Measurements from ENCODE around the gene ZDHHC18.
A peak's percentile ranks its signal among the peaks of the same experiment; 100 is the strongest.
"Not testable (repeated sequence)": the region's sequence is repeated elsewhere in the genome, so short reads cannot be mapped to it uniquely, and the experiment has no call there.

Gene ZDHHC18

DNA sequence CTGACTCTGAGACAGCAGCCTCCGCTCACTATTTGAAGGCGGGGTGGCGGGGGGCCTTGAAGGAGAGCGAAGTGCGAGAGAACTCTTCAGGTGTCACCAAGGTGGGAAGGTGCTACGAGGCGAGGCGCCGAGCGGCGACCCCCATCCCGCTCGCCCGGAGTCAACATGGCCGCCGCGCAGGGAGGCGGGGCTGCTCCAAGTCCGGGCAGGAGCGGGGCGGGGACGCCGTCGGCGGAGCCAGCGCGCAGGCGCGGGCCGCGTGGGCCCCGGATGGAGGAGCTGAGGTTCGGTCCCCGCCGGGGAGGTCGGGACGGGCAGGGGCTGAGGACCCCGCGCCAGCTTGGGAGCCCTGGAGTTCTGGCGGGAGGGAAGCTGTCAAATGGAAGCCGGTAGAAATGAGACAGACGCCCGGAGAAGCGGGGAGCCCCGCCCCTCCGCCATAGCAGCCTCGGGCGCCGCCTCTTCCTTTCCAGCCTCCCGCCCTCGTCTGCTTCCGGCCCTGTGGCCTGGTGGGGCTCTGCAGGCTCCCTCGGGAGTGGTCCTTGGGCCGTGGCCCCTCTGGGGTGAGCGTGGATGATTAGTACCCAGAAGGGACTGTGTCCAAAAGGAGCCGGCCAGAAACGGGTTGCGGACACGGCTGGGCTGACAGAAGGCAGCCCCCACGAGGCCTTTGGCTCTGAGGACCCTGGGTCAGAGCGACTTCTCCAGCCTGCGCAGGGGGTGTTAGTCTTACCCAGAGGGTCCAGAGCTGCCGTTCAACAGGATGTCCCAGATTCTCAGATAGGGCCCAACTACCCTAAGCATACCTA is 38.6 kb upstream of the ZDHHC18 start, which contains the start of gene PIGV:
PIGV (plus strand) TSS at position 245 of the 809 bp plus-strand sequence. CDS start 2,866 bp downstream, outside the sequence.
- Mint-ChIP-seq H3K27ac (peak within 1 kb of the TSS; percentile 99), H3K4me3 (peak within 1 kb of the TSS; percentile 98)

DNA sequence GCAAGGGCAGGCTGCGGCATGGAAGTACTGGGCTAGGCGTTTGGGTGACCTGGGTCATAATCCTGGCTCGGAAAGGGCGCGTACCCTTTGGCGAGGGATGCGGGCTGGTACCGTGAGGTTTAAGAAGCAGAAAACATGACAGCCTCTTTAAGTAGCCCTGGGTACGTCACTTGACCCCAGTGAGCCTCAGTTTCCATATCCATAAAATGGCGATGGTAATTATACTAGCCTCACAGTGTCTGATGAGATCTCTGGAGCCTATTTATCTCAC is 38.0 kb upstream of the ZDHHC18 start:
- H3K27me3 Mint-ChIP-seq, result no peaks in the 10 kb centered on the region
- no peaks in the 10 kb centered on the region for H3K9me3 Mint-ChIP-seq
- peaks cover 83% of the 10 kb centered on the region for H3K4me1 Mint-ChIP-seq (ENCODE audit: low read depth)
- intact Hi-C loops (cut with micrococcal nuclease), result loop anchor here (1.0 to 10.0 kb wide), 3 partner anchors 64 to 288 kb away; no protein-coding TSS in a partner anchor
- H3K36me3 Mint-ChIP-seq (ENCODE audit: low read depth), result peaks cover 30% of the 10 kb centered on the region
- H3K27ac Mint-ChIP-seq, result peak overlapping the region; percentile 99
- peak overlapping the region; percentile 98 for H3K4me3 Mint-ChIP-seq

More for the DNA sequence above, 38.6 kb upstream of the ZDHHC18 start, which contains the start of gene PIGV:
- intact Hi-C loops (cut with micrococcal nuclease), result loop anchor here (1.0 to 10.0 kb wide), 3 partner anchors 63 to 287 kb away; no protein-coding TSS in a partner anchor
- Mint-ChIP-seq H3K27me3 (no peaks in the 10 kb centered on the region), H3K36me3 (ENCODE audit: low read depth) (peaks cover 28% of the 10 kb centered on the region), H3K4me1 (ENCODE audit: low read depth) (peaks cover 83% of the 10 kb centered on the region), H3K9me3 (no peaks in the 10 kb centered on the region)

DNA sequence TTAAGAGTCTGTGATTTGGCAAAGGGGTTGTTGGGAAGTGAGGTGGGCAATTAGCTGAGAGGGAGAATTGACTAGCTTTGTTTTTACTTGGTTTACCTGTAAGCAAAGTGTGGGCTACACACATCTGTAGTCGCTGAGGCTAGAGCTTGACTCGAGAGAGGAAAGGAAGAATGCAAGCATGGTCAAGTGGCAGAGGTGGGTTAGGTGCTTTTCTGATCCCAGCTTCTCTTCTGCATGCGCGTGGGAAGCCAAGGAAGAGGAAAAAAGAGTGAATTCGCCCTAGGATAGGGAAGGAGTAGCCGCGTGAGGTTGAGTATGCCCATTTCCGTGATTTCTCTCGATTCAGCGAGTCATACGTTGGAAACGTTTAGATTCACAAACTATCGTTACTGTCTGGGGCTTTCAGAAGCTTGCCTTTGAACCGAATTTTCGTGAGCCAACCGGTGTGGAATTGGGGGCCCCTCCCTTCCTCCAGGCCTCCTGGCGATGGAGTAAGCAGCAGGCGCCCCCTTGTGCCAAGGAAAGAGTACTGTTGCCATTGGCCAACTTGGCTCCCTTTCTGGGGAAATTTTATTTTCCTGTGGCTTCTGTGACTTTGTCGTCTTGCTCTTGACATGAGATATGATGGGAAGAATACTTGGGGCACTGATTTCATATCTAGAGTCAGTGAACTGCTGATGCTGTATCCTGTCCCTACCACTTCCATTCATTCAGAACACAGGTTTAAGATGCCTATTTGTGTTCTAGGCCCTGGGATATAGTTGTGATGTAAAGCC is 37.5 kb upstream of the ZDHHC18 start:
- H3K36me3 Mint-ChIP-seq (ENCODE audit: low read depth), result peaks cover 28% of the 10 kb centered on the region
- intact Hi-C loops (cut with micrococcal nuclease), result loop anchor here (1.0 to 10.0 kb wide), 4 partner anchors 64 to 288 kb away; no protein-coding TSS in a partner anchor
- H3K9me3 Mint-ChIP-seq, result no peaks in the 10 kb centered on the region
- H3K27ac Mint-ChIP-seq, result peak overlapping the region; percentile 99
- peaks cover 77% of the 10 kb centered on the region for H3K4me1 Mint-ChIP-seq (ENCODE audit: low read depth)
- H3K4me3 Mint-ChIP-seq, result peak overlapping the region; percentile 98
- H3K27me3 Mint-ChIP-seq, result no peaks in the 10 kb centered on the region

DNA sequence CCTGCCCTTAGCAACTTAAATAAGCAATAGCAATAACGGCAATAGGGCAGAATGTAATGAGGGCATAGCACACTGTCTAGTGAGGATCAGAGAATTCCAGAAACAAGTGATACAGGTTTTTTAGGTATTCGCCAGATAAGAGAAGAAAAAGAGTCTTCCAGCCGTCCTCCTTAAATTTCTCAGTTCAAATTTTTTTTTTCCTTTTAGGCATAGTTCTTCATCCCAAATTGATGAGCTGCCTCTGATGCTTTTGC is 36.9 kb upstream of the ZDHHC18 start:
- peaks cover 72% of the 10 kb centered on the region for H3K4me1 Mint-ChIP-seq (ENCODE audit: low read depth)
- intact Hi-C loops (cut with micrococcal nuclease), result loop anchor here (1.0 to 10.0 kb wide), 3 partner anchors 65 to 289 kb away; no protein-coding TSS in a partner anchor
- H3K9me3 Mint-ChIP-seq, result no peaks in the 10 kb centered on the region
- no peak overlapping the region for H3K4me3 Mint-ChIP-seq
- peaks cover 33% of the 10 kb centered on the region for H3K36me3 Mint-ChIP-seq (ENCODE audit: low read depth)
- H3K27me3 Mint-ChIP-seq, result no peaks in the 10 kb centered on the region
- peak overlapping the region; percentile 99 for H3K27ac Mint-ChIP-seq

DNA sequence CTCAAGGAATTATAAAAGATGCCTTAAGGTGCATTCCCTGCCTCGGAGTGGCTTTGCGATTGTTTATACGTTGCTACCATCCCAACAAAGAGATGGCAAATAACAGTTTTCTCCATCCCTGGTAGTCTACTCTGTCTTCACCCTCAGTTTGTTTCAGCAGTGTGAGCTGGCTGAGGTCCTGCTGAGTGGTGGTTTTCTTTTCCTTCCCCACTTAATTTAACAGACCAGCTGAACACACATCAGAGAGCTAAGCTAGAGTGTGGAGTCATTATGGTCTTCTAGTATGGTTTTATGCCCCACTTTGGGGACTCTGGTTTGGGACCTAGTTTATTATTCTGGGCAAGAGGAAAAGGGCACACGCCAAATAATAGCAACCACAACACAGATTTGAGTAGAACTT is 36.6 kb upstream of the ZDHHC18 start:
- H3K4me1 Mint-ChIP-seq (ENCODE audit: low read depth), result peaks cover 68% of the 10 kb centered on the region
- H3K4me3 Mint-ChIP-seq, result no peak overlapping the region
- no peaks in the 10 kb centered on the region for H3K27me3 Mint-ChIP-seq
- intact Hi-C loops (cut with micrococcal nuclease), result loop anchor here (1.0 to 10.0 kb wide), 3 partner anchors 65 to 289 kb away; no protein-coding TSS in a partner anchor
- no peaks in the 10 kb centered on the region for H3K9me3 Mint-ChIP-seq
- H3K36me3 Mint-ChIP-seq (ENCODE audit: low read depth), result peaks cover 37% of the 10 kb centered on the region
- no peak overlapping the region for H3K27ac Mint-ChIP-seq

DNA sequence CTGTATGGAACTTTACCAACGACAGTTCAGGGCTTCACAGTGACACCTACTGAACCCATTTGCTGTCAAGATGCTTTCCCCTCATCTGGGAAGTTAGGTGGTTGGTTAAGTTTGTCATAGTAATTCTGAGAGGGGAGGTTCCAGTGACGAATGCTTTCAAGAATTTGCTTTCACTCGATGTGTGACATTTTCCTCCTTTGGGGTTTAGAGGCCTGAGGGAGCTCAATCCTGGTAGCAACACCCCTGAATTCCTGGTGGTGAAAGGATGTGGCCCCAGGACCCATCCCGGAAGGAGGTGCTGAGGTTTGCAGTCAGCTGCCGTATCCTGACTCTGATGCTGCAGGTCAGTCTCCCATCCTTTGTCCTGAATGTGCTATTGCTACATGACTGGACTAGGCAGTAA is 35.9 kb upstream of the ZDHHC18 start:
- intact Hi-C loops (cut with micrococcal nuclease), result no loop called here
- no peaks in the 10 kb centered on the region for H3K27me3 Mint-ChIP-seq
- peaks cover 62% of the 10 kb centered on the region for H3K4me1 Mint-ChIP-seq (ENCODE audit: low read depth)
- no peak overlapping the region for H3K27ac Mint-ChIP-seq
- H3K9me3 Mint-ChIP-seq, result no peaks in the 10 kb centered on the region
- no peak overlapping the region for H3K4me3 Mint-ChIP-seq
- peaks cover 41% of the 10 kb centered on the region for H3K36me3 Mint-ChIP-seq (ENCODE audit: low read depth)

DNA sequence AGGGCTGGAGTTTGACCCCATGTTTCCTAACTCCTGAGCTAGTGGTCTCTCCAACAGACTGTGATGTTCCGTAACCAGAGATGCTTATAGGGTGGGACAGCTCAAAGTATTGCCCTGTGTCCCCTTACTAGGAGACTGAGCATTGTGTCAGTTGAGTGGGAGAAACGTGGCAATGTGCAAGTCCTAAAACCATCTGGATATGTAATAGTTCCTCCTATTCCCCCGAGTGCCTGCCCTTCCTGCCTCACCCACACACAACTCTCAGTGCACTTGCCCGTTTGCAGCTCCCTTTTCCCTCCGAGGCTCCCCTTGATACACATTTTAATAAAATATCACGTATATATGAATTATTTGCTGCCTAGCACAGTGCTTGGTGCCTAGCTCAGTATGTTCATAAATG is 35.3 kb upstream of the ZDHHC18 start:
- intact Hi-C loops (cut with micrococcal nuclease), result no loop called here
- Mint-ChIP-seq H3K9me3 (no peaks in the 10 kb centered on the region), H3K4me1 (ENCODE audit: low read depth) (peaks cover 56% of the 10 kb centered on the region), H3K27ac (no peak overlapping the region), H3K27me3 (no peaks in the 10 kb centered on the region), H3K36me3 (ENCODE audit: low read depth) (peaks cover 45% of the 10 kb centered on the region), H3K4me3 (no peak overlapping the region)

DNA sequence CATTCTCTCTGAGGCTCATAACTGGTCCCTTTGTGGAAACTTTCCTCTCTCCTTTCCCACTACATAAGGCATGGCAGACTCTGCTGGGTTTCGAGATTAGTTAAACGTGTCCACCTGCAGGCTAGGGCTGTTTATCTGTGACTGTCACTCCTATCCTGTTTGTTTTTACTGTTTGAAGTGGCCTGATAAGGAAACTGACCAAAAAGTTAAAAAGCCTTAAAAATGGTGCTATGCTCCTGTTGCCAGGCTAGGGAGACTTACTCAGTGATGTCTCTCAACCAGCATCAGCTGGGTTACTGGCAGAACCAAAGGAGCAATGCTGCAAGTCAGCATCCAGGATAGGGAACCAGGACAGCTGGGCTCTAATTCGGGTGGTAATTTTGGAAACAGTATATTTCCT is 34.9 kb upstream of the ZDHHC18 start:
- Mint-ChIP-seq H3K36me3 (ENCODE audit: low read depth) (peaks cover 50% of the 10 kb centered on the region), H3K4me3 (no peak overlapping the region), H3K9me3 (no peaks in the 10 kb centered on the region), H3K4me1 (ENCODE audit: low read depth) (peaks cover 51% of the 10 kb centered on the region), H3K27ac (no peak overlapping the region), H3K27me3 (no peaks in the 10 kb centered on the region)
- intact Hi-C loops (cut with micrococcal nuclease), result no loop called here

DNA sequence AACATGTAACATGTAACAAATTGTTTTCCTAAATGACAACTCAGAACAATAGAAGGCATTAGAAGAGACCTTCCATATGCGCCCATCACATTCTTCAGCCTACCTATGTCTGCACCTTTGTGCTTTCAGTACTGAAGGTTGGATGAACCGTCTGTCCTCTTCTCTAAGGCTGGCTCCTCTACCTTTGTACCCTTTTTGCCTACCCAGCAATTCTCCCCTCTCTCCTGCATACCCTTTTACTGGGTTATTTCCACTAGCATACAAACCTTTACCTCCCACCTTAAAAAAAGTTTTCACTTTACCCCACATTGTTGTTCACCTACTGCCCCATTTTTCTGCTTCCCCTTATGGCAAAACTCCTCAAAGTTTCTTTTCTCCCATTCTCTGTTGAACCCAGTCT is 33.6 kb upstream of the ZDHHC18 start:
- Mint-ChIP-seq H3K4me1 (ENCODE audit: low read depth) (peaks cover 41% of the 10 kb centered on the region), H3K9me3 (no peaks in the 10 kb centered on the region), H3K27ac (no peak overlapping the region), H3K27me3 (no peaks in the 10 kb centered on the region), H3K4me3 (no peak overlapping the region), H3K36me3 (ENCODE audit: low read depth) (peaks cover 46% of the 10 kb centered on the region)
- intact Hi-C loops (cut with micrococcal nuclease), result no loop called here

DNA sequence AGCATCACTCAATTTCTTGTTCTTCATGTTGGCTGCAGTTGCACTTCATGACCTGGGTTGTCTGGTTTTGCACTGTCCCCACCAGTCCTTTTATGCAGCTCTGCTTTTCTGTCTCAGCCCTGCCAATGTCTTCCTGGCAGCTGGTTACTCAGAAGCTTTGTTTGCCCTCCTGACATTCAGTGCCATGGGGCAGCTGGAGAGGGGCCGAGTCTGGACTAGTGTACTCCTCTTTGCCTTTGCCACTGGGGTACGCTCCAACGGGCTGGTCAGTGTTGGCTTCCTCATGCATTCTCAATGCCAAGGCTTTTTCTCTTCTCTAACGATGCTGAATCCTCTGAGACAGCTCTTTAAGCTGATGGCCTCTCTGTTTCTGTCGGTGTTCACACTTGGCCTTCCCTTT is 32.1 kb upstream of the ZDHHC18 start:
- no peaks in the 10 kb centered on the region for H3K9me3 Mint-ChIP-seq
- intact Hi-C loops (cut with micrococcal nuclease), result no loop called here
- H3K27me3 Mint-ChIP-seq, result no peaks in the 10 kb centered on the region
- no peak overlapping the region for H3K4me3 Mint-ChIP-seq
- peaks cover 33% of the 10 kb centered on the region for H3K4me1 Mint-ChIP-seq (ENCODE audit: low read depth)
- H3K36me3 Mint-ChIP-seq (ENCODE audit: low read depth), result peaks cover 42% of the 10 kb centered on the region
- H3K27ac Mint-ChIP-seq, result no peak overlapping the region

DNA sequence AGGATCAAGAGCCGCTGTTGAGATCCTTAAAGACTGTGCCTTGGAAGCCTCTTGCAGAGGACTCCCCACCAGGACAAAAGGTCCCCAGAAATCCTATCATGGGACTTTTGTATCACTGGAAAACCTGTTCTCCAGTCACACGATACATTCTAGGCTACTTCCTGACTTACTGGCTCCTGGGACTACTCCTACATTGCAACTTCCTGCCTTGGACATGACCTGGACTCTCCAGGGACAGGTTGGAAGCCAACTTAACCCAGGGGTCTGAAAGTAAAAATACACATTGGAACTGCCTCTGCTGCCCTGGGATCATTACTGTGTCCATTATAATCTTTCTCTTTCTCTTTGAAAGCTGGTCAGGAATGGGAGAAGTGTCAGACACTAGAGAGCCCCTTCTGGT is 28.9 kb upstream of the ZDHHC18 start:
- intact Hi-C loops (cut with micrococcal nuclease), result no loop called here
- H3K27ac Mint-ChIP-seq, result no peak overlapping the region
- peaks cover 38% of the 10 kb centered on the region for H3K36me3 Mint-ChIP-seq (ENCODE audit: low read depth)
- H3K27me3 Mint-ChIP-seq, result no peaks in the 10 kb centered on the region
- H3K9me3 Mint-ChIP-seq, result no peaks in the 10 kb centered on the region
- H3K4me1 Mint-ChIP-seq (ENCODE audit: low read depth), result peaks cover 17% of the 10 kb centered on the region
- no peak overlapping the region for H3K4me3 Mint-ChIP-seq

DNA sequence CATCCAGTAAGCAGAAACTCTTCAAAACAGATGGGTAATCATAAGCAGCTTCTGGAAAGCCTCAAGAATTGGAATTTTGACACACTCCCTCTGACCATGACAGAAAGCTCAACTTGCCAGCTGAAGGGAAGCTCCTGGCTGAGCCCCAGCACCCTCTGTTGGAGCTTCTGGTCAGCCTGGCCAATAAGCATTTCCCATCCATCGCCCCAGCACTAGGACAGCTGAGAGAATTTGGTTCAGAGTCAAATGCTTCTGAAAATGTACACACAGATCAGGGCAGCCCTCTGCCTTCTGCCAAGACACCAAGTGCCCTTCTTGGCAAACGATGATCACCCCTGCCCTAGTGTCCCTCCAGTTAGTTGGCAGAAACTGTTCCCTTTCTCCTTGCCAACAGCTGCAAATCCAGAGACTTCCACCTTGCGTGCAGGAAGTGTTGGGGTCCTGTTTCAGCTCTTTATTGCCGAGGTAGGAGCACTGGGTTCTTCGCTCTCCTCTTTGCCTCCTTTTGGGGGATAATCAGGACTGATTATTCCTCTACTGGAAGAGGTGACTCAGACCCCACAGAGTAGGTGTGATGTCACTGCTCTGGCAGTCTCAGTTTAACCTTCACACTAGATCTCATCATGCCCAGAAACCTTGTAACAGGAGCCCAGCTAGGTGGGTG is 26.9 kb upstream of the ZDHHC18 start:
- intact Hi-C loops (cut with micrococcal nuclease), result no loop called here
- no peaks in the 10 kb centered on the region for H3K9me3 Mint-ChIP-seq
- H3K4me1 Mint-ChIP-seq (ENCODE audit: low read depth), result peaks cover 9% of the 10 kb centered on the region
- H3K4me3 Mint-ChIP-seq, result no peak overlapping the region
- H3K27ac Mint-ChIP-seq, result no peak overlapping the region
- peaks cover 21% of the 10 kb centered on the region for H3K36me3 Mint-ChIP-seq (ENCODE audit: low read depth)
- no peaks in the 10 kb centered on the region for H3K27me3 Mint-ChIP-seq

DNA sequence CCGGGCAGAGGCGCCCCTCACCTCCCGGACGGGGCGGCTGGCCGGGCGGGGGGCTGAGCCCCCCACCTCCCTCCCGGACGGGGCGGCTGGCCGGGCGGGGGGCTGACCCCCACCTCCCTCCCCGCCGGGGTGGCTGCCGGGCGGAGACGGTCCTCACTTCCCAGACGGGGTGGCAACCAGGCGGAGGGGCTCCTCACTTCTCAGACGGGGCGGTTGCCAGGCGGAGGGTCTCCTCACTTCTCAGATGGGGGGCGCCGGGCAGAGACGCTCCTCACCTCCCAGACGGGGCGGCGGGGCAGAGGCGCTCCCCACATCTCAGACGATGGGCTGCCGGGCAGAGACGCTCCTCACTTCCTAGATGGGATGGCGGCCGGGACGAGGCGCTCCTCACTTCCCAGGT is 22.6 kb upstream of the ZDHHC18 start:
- H3K27me3 Mint-ChIP-seq; H3K9me3 Mint-ChIP-seq; H3K36me3 Mint-ChIP-seq (ENCODE audit: low read depth); H3K27ac Mint-ChIP-seq; intact Hi-C loops (cut with micrococcal nuclease); H3K4me3 Mint-ChIP-seq: not testable (repeated sequence)
- peaks cover 18% of the 10 kb centered on the region for H3K4me1 Mint-ChIP-seq (ENCODE audit: low read depth)

DNA sequence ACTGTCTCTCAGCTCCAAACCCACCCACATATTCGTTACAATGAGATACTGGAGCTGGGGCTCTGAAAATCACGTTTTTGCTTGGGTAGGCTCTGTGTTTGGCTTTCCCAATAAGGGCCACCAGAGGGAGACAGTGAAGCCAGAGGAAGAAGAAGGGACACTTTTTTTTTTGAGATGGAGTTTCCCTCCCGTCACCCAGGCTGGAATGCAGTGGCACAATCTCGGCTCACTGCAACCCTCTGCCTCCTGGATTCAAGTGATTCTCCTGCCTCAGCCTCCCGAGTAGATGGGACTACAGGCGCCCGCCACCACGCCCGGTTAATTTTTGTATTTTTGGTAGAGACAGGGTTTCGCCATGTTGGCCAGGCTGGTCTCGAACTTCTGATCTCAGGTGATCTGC is 16.4 kb upstream of the ZDHHC18 start:
- intact Hi-C loops (cut with micrococcal nuclease), result loop anchor here (5.0 kb wide), 1 partner anchor 67 kb away; no protein-coding TSS in a partner anchor
- H3K9me3 Mint-ChIP-seq; H3K27me3 Mint-ChIP-seq; H3K4me3 Mint-ChIP-seq; H3K36me3 Mint-ChIP-seq (ENCODE audit: low read depth): not testable (repeated sequence)
- H3K27ac Mint-ChIP-seq, result peak overlapping the region; percentile 78
- peaks cover 31% of the 10 kb centered on the region for H3K4me1 Mint-ChIP-seq (ENCODE audit: low read depth)

All from dendritic cell treated with granulocyte-macrophage colony-stimulating factor and Interleukin-4, amounts not matched to agents 40 ng/mL and 50 ng/mL, for 4 days (primary cell).